K562 (cell line): ENCODE measurements around the gene LRRC3B. TPM values are rescaled to one million over a fixed set of nuclear protein-coding genes. Genes with fewer than 3 reads are reported as not detected.

Experiments used
- ATAC-seq: fragments of 200-7000 bp; cut with Tn5 transposase; 3 replicates; pipeline ENCODE4 v1.9.1; 2020; ENCODE audit warnings: moderate library complexity
- BruUV-seq: library from RNA; stranded (reverse); fragments of 400-500 nt; replicated peaks from 2 replicates; lab custom pipeline; 2021; lab: Mats Ljungman, UMichigan
- CTCF ChIA-PET: fragments of 300-600 bp; formaldehyde crosslinking; extraction: SDS; loops from one replicate; lab custom pipeline; 2021; ENCODE audit warnings: low intra/inter-chr PET ratio; lab: Yijun Ruan, JAX
- POLR2A ChIA-PET: fragments of 300-600, 350-650 bp; sonication (Branson Sonifier 250); formaldehyde crosslinking; extraction: SDS; loops from one replicate; lab custom pipeline; 2021; ENCODE audit warnings: antibody characterized with exemption, inconsistent platforms; lab: Yijun Ruan, JAX
- DNase-seq, 4 experiments: peaks; one replicate each; pipeline versions ENCODE4 v3.0.0 to v3.0.0-alpha.2; 2011 to 2018; ENCODE audit warnings: low spot score in 3 of 4, mixed read lengths in 3 of 4; ENCODE audit errors: extremely low read depth in 1 of 4
- FAIRE-seq: peaks from 2 replicates; lab custom pipeline; 2011; peaks lifted over from hg19 to GRCh38; lab: Jason Lieb, UNC
- H2AFZ ChIP-seq: 2 replicates; pipeline ENCODE4 v1.6.0; 2011; ENCODE audit warnings: low read depth, low read length, control low read depth, inconsistent platforms
- H3K27ac ChIP-seq: fragments of 200-600 bp; 3 replicates; pipeline ENCODE4 v1.8.0; 2011; ENCODE audit warnings: low read depth, mild to moderate bottlenecking, control low read depth, inconsistent platforms, low read length, moderate library complexity, mixed read lengths; ENCODE audit errors: extremely low read depth
- H3K27me3 ChIP-seq, 2 experiments: fragments of 300-600 bp in 1 of 2; 2 replicates in 1 of 2; 3 replicates in 1 of 2; pipeline versions ENCODE4 v1.6.0 to v1.8.0; 2011; ENCODE audit warnings: inconsistent platforms in 2 of 2, low read length in 2 of 2, mild to moderate bottlenecking in 1 of 2, mixed read lengths in 1 of 2, moderate library complexity in 1 of 2; ENCODE audit not compliant: control insufficient read depth in 2 of 2, insufficient read depth in 2 of 2
- H3K36me3 ChIP-seq: fragments of 300-600 bp; 3 replicates; pipeline ENCODE4 v1.8.0; 2011; ENCODE audit warnings: mild to moderate bottlenecking, low read length, inconsistent platforms; ENCODE audit not compliant: control insufficient read depth, insufficient read depth
- H3K4me1 ChIP-seq, 2 experiments: fragments of 200-600 bp in 1 of 2; replicated peaks in 1 of 2; 2 replicates in 1 of 2; 3 replicates in 1 of 2; pipeline versions ENCODE4 v1.5.1 to v1.8.0; 2011; ENCODE audit warnings: inconsistent platforms in 2 of 2, low read length in 2 of 2, mild to moderate bottlenecking in 1 of 2, mixed read lengths in 1 of 2, moderate library complexity in 1 of 2; ENCODE audit not compliant: control insufficient read depth in 2 of 2, insufficient read depth in 2 of 2
- H3K4me2 ChIP-seq: 2 replicates; pipeline ENCODE4 v1.6.1; 2011; ENCODE audit warnings: low read length, control low read depth, inconsistent platforms, mixed read lengths; ENCODE audit not compliant: insufficient read depth
- H3K4me3 ChIP-seq: fragments of 200-600 bp; sonication (generic), shearing (Covaris generic); 2 replicates; pipeline ENCODE4 v1.5.1; 2016; ENCODE audit warnings: control low read depth, inconsistent platforms
- H3K79me2 ChIP-seq: fragments of 200-600 bp; 3 replicates; pipeline ENCODE4 v1.8.0; 2011; ENCODE audit warnings: low read length, inconsistent platforms; ENCODE audit not compliant: control insufficient read depth, insufficient read depth
- H3K9ac ChIP-seq, 2 experiments: 2 replicates each; pipeline versions ENCODE4 v1.6.0 to v1.6.1; 2011; ENCODE audit warnings: low read depth in 2 of 2, low read length in 2 of 2, control low read depth in 1 of 2, inconsistent platforms in 1 of 2, mild to moderate bottlenecking in 1 of 2, mixed read lengths in 1 of 2; ENCODE audit not compliant: insufficient read depth in 1 of 2
- H3K9me1 ChIP-seq: one replicate; pipeline ENCODE4 v1.6.0; 2011; ENCODE audit warnings: inconsistent platforms, mild to moderate bottlenecking, low read length, moderate library complexity; ENCODE audit not compliant: control insufficient read depth, insufficient read depth
- H3K9me3 ChIP-seq: replicated peaks from 2 replicates; pipeline ENCODE4 v1.5.1; 2011; ENCODE audit warnings: low read depth, low read length, inconsistent platforms; ENCODE audit not compliant: control insufficient read depth, insufficient read depth
- H4K20me1 ChIP-seq: replicated peaks from 2 replicates; pipeline ENCODE4 v1.6.1; 2011; ENCODE audit warnings: low read length, inconsistent platforms, mixed read lengths; ENCODE audit not compliant: control insufficient read depth, insufficient read depth
- BCOR ChIP-seq: fragments of 450-650 bp; IDR thresholded peaks from 2 replicates; pipeline ENCODE4 v1.6.1; 2016
- CEBPB ChIP-seq: fragments of 450-650 bp; IDR thresholded peaks from 2 replicates; pipeline ENCODE4 v1.6.1; 2016; ENCODE audit warnings: missing genetic modification characterization, missing compliant biosample characterization
- HDAC6 ChIP-seq: IDR thresholded peaks from 2 replicates; pipeline ENCODE4 v1.6.1; 2012; ENCODE audit warnings: low read depth, mild to moderate bottlenecking, control low read depth, inconsistent platforms, low read length, moderate library complexity
- TAL1 ChIP-seq: fragments of 450-650 bp; IDR thresholded peaks from 2 replicates; pipeline ENCODE4 v1.6.1; 2016; ENCODE audit warnings: mild to moderate bottlenecking
- ZNF766 ChIP-seq: fragments of 200-800 bp; sonication (Bioruptor generic); conservative IDR thresholded peaks from 2 replicates; pipeline ENCODE4 v1.6.1; 2016; ENCODE audit warnings: missing genetic modification characterization, missing compliant biosample characterization
- WGBS: fragments of 100-300 bp; shearing (Covaris generic); methylation state at CpG from one replicate; pipeline ENCODE4 v1.1.6; 2016; ENCODE audit warnings: low coverage, mixed read lengths; ENCODE audit not compliant: insufficient coverage; ENCODE audit errors: missing lambda C conversion rate; 5-methylcytosine and 5-hydroxymethylcytosine counted together
- in situ Hi-C: fragments of 300-500 bp; cut with MboI; formaldehyde crosslinking; loops from 4 replicates; pipeline ENCODE4 v1.15.0; 2018; ENCODE audit warnings: inconsistent platforms, mixed read lengths
- intact Hi-C: fragments of 100-400 bp; cut with micrococcal nuclease; formaldehyde crosslinking; loops from 2 replicates; pipeline ENCODE4 v1.14.2; 2022
- polyA plus RNA-seq, 8 experiments: library from polyadenylated mRNA; depleted of rRNA in 4 of 8; stranded (reverse) in 5 of 8; unstranded in 3 of 8; fragments of >200 nt; fragmentation: Nextera tagmentation in 2 of 8; fragmentation: Illumina TruSeq in 1 of 8; extraction: Ambion mirVana in 2 of 8; extraction: Trizol in 1 of 8; gene quantifications; 2 replicates each; pipeline versions ENCODE4 v1.2.1 to v1.2.3, GENCODE V29; 2011 to 2014; ENCODE audit warnings: inconsistent platforms in 1 of 8, missing spikeins in 1 of 8
- total RNA-seq, 7 experiments: library from RNA; depleted of rRNA in 6 of 7; stranded (reverse); fragments of >200 nt in 6 of 7; fragmentation: Illumina TruSeq in 2 of 7; extraction: Trizol in 2 of 7; gene quantifications; 2 replicates each; pipeline versions ENCODE4 v1.2.1 to v1.2.3, GENCODE V29; 2011 to 2021; ENCODE audit warnings: low replicate concordance in 1 of 7
- TF ChIP-seq, protein P1 (sequence below): fragments of 250-450 bp; sonication (Bioruptor Pico); IDR thresholded peaks from 2 replicates; pipeline ENCODE4 v1.4.0; 2020; ENCODE audit warnings: mild to moderate bottlenecking, moderate library complexity, borderline replicate concordance

Gene LRRC3B
- total and polyA plus RNA-seq, 9 of the 15 experiments (the other 6 are each of a cell fraction or from before 2014, with no cell fraction given), result under 0.01 to 0.33 TPM; not detected in 7

DNA sequence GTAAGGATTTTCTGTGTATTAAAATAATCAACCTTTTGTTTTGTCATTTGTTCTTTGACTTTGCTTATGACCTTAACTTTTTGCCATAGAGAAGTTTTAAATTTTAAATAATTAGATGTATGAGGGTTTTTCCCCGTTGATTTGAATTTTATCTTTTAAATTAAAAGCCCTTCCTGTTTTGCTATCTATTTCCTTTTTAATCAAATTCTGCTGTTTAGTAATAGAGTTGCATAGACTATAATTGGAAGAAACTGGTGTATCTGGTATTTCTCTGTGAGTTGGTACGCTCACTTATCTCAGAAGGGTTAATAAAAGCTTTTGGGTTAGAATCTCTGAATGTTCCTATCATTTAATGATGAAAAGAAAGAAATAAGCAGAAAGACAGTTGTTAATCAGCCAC is 82.2 kb downstream of the LRRC3B start:
- WGBS, result 0% methylated on average over 2 of the region's 2 CpGs
- Histone ChIP-seq H3K9me3 (no peaks in the 10 kb centered on the region), H3K79me2 (no peaks in the 10 kb centered on the region), H3K27ac (no peak overlapping the region), H3K9me1 (no peaks in the 10 kb centered on the region), H3K4me1 (no peaks in the 10 kb centered on the region), H3K36me3 (no peaks in the 10 kb centered on the region), H4K20me1 (no peaks in the 10 kb centered on the region), H3K4me2 (no peak overlapping the region), H3K9ac (no peak overlapping the region), H2AFZ (no peak overlapping the region), H3K4me3 (no peak overlapping the region), H3K27me3 (no peaks in the 10 kb centered on the region)
- in situ Hi-C loops (no loop called here), intact Hi-C loops (no loop called here)
- DNase-seq (no peak), FAIRE-seq (no peak), ATAC-seq (no peak)
- CTCF ChIA-PET, result no interaction called here
- TF ChIP-seq, protein P1, sequence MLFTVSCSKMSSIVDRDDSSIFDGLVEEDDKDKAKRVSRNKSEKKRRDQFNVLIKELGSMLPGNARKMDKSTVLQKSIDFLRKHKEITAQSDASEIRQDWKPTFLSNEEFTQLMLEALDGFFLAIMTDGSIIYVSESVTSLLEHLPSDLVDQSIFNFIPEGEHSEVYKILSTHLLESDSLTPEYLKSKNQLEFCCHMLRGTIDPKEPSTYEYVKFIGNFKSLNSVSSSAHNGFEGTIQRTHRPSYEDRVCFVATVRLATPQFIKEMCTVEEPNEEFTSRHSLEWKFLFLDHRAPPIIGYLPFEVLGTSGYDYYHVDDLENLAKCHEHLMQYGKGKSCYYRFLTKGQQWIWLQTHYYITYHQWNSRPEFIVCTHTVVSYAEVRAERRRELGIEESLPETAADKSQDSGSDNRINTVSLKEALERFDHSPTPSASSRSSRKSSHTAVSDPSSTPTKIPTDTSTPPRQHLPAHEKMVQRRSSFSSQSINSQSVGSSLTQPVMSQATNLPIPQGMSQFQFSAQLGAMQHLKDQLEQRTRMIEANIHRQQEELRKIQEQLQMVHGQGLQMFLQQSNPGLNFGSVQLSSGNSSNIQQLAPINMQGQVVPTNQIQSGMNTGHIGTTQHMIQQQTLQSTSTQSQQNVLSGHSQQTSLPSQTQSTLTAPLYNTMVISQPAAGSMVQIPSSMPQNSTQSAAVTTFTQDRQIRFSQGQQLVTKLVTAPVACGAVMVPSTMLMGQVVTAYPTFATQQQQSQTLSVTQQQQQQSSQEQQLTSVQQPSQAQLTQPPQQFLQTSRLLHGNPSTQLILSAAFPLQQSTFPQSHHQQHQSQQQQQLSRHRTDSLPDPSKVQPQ, result no peak
- TF ChIP-seq ZNF766 (CRISPR knock-in tag) (no peak), TAL1 (no peak), HDAC6 (no peak), BCOR (no peak), CEBPB (tag) (no peak)
- POLR2A ChIA-PET, result no interaction called here
- no TSS peak for BruUV-seq
